GM21381 (cell line): ENCODE results near the gene ZNF385B.

Experiments
- ATAC-seq: cut with Tn5 transposase; IDR thresholded peaks from one replicate; pipeline ENCODE4 v1.9.1; 2021; ENCODE audit warnings: mild to moderate bottlenecking, moderate library complexity; ENCODE audit not compliant: unreplicated experiment

Gene ZNF385B

GRCh38 chr2:179751163-179751809 lies 110.1 kb downstream of the ZNF385B start:
- ATAC-seq: no peak

GRCh38 chr2:179749210-179749609 lies 112.2 kb downstream of the ZNF385B start:
- no peak for ATAC-seq

GRCh38 chr2:179746981-179747380 lies 114.4 kb downstream of the ZNF385B start:
- no peak for ATAC-seq

- no peak for ATAC-seq
These were observed 115.7 kb downstream of the ZNF385B start for GRCh38 chr2:179745635-179746256.

- ATAC-seq: no peak
These were observed 117.0 kb downstream of the ZNF385B start for GRCh38 chr2:179744401-179744800.

- ATAC-seq: no peak
These were observed 120.1 kb downstream of the ZNF385B start for GRCh38 chr2:179741317-179741716.

GRCh38 chr2:179729966-179730365 lies 131.4 kb downstream of the ZNF385B start:
- no peak for ATAC-seq

GRCh38 chr2:179726461-179727180 lies 134.8 kb downstream of the ZNF385B start:
- ATAC-seq: no peak

- ATAC-seq: no peak
These were observed 137.0 kb downstream of the ZNF385B start for GRCh38 chr2:179724403-179724802.

GRCh38 chr2:179720173-179720772 lies 141.1 kb downstream of the ZNF385B start:
- ATAC-seq: no peak

- no peak for ATAC-seq
These were observed 145.5 kb downstream of the ZNF385B start for GRCh38 chr2:179715871-179716270.

GRCh38 chr2:179715196-179715595 lies 146.2 kb downstream of the ZNF385B start:
- ATAC-seq: no peak

GRCh38 chr2:179712825-179713224 lies 148.6 kb downstream of the ZNF385B start:
- no peak for ATAC-seq

GRCh38 chr2:179711375-179711774 lies 150.0 kb downstream of the ZNF385B start:
- ATAC-seq: no peak

- no peak for ATAC-seq
These were observed 157.7 kb downstream of the ZNF385B start for GRCh38 chr2:179703702-179704101.

GRCh38 chr2:179702912-179703311 lies 158.5 kb downstream of the ZNF385B start:
- ATAC-seq: no peak

- no peak for ATAC-seq
These were observed 159.8 kb downstream of the ZNF385B start for GRCh38 chr2:179701524-179702110.

GRCh38 chr2:179695486-179695885 lies 165.9 kb downstream of the ZNF385B start:
- ATAC-seq: no peak

- ATAC-seq: no peak
These were observed 166.4 kb downstream of the ZNF385B start for GRCh38 chr2:179694963-179695362.

- no peak for ATAC-seq
These were observed 168.8 kb downstream of the ZNF385B start for GRCh38 chr2:179692610-179693009.

- no peak for ATAC-seq
These were observed 169.4 kb downstream of the ZNF385B start for GRCh38 chr2:179692043-179692442.
